TTC549 (cell line): ENCODE measurements around the gene KIAA0930.

Experiments
- FAIRE-seq: peaks from 2 replicates; lab custom pipeline; 2012; peaks lifted over from hg19 to GRCh38; lab: Jason Lieb, UNC

KIAA0930 gene

DNA sequence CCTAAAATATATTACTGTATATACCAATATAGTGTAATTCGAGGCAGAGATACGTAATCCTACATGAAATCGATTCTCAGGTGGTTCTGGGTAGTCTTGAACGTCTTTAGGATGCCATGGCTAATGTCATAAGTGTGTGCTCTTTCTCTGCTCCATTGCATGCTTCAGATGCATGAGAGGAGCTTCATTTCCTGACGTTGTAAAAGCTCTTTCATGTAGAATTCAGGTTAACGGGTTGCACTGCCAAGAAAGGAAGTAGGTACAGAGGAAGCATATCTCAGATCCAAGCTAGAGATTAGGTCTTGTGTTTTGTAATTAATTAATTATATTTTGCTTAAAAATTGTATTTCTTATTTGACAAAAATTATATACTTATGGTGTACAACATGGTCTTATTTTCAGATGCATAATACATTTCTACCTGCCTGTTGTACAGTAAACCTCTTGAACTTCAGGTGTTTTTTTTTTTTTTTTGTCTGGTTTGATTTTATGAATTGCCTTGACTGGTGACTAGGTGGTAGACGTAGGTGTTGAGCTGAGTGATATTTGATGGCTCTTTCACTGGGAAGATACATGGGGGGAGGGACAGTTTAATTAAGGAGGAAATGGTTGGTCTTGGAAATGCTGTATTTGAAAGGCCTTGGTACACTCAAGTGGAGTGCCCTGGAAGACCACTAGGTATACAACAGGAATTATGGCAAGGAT lies 67.7 kb downstream of the KIAA0930 start:
- FAIRE-seq = no peak

DNA sequence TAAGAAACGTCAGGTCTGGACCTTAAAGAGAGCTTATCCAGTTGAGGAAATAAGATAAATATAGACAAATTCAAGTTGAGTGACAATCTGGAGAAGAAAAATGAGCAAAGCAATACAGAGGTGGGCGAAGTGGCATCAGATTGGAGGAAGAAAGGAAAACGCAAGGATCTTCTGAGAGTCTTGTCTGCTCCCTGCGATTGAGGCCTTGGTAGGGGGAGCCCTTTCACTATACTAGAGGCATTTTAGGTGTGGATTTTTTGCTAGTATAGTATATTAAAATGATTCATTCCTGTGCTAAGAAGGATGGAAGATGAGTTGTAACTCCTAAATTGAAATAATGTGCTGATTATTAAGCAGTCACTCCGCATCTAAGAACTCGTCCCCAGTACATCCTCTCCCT lies 68.9 kb downstream of the KIAA0930 start:
- FAIRE-seq = no peak

DNA sequence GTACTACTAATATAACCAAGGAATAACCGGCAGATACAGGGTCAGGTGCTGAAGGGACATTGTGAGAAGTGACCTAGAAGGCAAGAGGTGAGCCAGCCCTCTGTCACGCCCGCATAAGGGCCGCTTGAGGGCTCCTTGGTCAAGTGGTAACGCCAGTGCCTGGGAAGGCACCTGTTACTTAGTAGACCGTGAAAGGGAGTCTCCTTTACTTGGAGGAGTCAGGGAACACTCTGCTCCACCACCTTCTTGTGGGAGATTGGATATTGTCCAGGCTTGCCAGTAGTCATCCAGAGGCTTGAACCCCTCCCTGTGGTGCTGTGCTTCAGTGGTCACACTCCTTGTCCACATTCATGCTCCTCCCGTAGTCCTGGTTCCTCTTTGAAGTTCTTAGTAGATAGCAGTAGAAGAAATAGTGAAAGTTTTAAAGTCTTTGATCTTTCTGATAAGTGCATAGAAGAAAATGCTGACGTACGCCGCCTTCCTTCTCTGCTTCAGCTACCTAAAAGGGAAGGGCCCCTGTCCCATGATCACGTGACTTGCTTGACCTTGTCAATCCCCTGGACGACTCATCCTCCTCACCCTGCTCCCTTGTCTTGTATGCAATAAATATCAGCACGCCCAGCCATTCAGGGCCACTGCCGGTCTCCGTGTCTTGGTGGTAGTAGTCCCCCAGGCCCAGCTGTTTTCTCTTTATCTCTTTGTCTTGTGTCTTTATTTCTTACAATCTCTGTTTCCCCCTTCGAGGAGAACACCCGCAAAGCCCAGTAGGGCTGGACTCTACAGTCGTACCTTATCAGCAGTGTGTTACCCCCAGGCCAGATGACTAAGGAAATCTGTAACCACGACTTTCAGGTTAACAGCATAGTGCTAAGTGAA lies 70.9 kb downstream of the KIAA0930 start:
- FAIRE-seq = no peak

DNA sequence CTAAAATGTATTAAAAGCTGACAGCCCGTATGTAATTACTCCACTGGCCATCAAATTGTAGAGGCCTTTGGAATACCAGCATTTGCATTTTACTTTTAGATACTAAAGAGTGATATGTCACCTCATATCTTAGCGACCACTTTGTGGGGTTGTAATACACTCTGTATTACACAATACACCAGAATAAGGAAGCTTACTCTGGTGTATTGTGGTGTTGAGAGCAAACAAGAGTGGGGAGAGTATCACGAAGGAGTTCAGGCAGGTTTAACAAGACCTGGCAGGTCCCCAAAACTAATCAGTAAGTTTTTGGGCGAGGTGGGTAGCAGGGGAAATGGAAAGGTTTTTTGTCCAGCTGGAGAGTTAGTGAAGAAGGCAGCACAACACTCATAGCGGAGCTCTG lies 73.8 kb downstream of the KIAA0930 start:
- FAIRE-seq = no peak

DNA sequence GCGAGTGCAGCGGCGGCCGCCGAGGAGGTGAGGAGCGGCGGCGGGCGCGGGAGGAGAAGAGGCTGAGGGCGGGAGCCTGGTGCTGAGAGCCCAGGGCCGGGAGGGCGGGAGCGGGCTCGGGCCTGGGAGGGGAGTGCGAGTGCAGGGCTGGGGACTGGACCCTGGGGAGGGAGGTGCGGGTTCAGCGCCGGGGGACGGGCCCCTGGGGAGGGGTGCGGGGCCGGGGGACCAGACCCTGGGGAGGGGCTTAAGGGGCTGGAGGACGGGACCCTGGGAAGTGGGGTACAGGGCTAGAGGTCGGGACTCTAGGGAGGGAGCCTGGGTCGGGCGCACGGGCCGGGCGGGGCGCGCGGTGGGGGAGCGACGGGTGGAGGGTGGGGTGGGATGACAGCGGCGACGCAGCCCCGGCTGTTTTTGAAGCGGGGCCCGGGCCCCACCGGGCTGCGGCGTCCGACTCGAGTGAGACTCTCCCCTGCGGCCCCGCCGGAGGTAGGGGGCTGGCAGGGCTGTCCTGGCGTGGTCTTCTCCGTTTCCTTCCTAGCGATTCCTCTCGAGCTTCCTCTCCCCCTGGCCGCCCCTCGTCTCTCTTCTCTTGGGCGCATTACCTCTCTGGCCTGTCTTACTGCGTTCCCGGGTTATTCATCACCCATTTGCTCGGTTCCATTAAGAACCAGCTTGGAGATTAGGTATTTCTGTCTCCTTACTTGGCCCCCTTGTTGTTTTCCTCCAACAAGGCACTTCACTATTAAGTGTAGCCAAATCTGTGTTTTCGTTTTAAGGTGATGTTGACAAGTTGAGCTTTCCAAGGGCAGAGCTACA lies 76.2 kb downstream of the KIAA0930 start:
- FAIRE-seq = no peak

DNA sequence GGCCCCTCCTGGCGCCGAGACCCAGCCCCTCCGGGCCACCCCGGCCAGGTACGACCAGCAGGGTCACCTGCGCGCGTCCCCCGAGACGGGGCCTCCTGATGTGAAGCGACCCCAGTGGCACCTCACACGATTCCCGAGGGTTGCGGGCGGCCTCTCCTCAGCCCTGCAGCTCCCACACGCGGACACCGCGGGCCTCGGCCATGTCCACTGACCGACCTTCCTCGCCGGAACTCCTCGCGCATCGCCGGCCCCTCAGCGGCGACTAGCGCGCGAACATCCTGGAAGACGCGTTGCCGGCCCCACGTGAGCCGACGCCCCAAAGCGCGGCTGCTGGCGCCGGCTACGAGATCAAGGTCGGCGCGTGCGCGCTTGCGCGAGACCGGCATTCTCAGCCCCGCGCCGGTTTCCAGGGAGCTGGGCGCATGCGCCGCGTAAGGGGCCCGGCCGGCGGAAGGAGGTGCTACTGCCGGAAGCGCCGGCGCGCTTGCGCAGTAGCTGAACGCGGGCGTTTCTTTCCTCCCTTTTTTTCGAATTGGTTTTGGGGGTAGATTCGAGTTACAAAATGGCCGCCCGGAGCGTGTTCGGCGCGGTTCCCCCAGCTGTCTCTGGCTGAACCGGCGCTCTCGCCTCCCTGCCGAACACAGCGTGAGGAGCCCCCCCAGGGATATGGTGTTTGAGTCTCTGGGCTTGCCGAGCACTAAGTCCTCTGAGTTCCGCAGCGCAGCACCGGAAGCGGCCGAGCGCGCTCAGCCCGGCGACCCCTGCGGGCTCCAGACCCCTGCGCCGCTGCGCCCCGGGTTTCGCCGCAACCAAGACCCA lies 77.0 kb downstream of the KIAA0930 start, which contains the start of gene NUP50:
TSS of gene NUP50 (plus strand) at position 475 of the 819 bp plus-strand sequence. CDS start 4,253 bp downstream, outside the sequence.
- peak; percentile 65 for FAIRE-seq

DNA sequence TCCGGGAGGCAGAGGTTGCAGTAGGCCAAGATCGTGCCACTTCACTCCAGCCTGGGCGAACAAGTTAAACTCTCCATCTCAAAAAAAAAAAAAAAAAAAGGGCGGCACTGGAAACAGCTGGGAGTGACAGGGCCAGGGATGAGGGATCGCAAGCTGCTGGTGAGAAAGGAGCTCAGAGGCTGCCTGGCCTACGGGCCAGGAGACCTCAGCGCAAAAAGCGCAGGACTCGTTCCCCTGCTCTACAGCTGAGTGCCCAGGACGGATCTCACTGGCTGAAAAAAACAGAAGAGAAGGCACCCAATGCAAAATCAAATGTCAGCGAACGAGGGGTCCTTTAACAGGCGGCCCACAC lies 77.6 kb downstream of the KIAA0930 start:
- FAIRE-seq = no peak

DNA sequence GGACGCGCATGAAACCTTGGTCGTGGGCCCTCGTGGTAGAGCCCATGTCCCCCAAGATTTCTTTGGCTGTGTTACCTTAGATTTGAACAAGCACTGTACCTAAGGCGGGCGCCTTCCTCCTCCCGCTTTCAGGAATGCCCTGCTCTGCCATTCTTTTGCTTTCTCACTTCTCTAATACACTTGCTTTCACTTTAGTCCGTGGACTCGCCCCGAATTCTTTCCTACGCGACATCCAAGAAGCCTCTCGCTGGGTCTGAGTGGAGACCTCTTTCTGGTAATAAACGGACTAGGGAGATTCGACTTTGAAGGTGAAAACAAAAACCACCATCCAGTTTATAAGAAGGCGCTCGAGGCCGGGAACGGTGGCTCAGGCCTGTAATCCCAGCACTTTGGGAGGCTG lies 78.2 kb downstream of the KIAA0930 start:
- FAIRE-seq = no peak

DNA sequence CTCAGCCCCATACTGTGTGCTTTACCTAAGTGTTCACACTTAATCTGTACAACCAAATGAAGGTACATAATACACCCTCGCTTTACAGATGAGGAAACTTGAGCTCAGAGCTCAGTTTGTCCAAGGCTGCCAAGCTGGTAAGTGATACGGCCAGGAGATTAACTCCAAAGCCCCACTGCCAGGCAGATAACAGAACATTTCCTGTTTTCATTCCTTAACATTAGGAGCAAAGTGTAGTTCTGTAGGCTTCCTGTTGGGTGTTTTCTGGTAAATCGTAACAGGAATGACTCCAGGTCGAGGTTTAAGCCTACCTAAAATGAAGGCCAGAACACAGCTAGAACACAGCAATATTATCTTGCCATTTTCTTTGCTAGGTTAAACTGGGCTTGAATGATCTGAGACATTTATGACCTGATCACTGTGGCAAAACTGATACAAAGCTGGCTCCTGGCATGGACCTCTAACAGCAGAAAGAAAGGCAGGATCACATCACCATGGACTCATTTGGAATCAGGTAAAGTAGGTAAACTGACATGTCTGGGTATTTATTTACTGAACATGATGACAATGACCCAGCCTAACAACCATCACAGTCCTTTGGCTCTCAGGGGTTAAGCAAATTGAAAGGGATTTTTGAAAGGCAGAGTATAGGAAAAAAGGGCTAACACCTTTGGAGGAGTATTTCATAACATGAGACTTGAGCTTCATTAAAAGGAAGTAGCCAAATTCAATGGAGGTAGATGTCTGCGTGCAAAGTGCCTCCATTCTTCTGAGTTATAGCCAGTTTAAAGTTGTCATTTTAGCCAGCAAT lies 80.8 kb downstream of the KIAA0930 start:
- FAIRE-seq = no peak

DNA sequence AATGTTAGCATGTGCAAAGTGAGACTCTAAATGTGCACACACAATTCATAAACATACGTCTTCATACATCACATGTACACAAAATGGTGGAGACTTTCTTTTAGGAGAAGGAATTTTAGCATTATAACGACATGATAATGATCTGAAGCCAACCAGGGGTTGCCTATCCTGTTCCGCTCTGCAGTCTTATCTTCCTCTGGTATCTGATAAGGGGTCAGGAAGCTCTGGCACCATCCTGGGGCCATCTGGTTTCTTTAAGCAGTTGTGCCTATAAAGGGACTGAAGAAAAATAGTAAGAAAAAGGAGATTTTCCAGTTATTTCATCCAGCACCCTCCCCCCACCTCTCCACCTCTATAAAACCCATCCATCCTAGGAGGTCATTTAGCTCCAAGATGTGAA lies 82.8 kb downstream of the KIAA0930 start:
- no peak for FAIRE-seq

DNA sequence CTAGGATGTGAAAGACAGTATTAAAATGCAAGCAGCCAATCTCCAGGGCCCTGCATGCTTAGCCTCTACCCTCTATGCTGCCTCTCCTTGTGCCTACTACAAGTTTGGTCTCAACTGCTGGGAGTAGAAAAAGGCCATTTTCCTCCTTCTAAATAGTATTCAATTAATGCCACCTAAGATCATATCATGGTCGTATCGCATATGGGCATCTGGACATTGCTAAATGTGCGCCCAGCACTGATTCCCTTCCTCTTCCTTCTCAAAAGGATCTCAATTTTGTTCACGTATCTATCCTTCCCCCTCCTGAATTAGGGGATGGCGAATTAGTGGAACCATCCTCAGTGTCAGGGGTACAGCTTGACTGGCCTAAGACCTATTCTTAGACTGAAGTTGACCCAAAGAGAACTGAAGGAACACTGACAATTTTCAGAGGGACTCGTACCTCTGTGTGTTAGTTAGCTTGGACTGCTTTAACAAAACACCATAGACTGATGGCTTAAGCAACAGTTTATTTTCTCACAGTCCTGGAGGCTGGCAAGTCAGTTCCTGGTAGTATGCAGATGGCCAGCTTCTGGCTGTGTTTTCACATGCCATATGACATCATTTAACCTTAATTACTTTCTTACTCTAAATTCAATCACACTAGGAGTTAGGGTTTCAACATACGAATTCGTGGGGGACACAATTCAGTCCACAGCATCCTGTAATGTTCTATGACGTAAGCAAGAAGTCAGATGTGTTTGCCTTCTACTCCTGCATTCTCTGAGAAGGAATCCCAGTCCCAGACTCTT lies 85.4 kb downstream of the KIAA0930 start:
- no peak for FAIRE-seq

DNA sequence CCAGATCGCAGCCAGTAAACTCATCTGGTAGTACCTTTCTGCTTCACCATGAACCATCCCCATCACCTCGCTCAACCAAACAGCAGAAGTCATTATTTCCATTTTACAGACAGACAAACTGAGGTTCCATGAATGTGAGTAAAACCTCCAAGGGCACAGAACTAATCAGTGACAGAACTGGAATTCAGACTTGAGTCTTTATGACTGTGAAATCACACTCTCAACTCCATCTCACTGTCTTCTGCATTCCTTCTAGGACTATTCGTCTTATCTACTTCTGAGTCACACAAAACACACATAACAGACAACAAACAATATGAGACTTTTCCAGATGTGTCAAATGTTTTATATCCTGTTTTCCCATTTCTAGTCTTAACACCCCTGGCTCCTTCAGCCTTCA lies 86.3 kb downstream of the KIAA0930 start:
- FAIRE-seq = no peak

DNA sequence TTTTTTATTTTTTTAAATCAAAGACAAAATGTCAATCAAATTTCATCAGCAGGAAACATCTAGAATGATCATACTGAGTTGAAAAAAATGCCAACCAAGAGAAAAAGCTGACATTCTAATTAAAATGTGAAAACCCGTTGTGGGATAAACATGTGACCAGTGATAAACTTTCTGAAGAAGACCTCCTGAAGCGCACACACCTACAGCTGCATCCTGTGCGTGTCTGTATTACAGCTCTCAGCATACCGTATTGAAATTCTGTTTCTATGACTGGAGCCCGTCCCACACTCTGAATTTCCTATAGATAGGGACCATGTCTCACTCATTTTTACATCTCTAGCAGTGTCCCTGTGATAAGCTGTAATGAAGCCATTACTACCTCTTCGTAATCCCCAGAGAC lies 89.2 kb downstream of the KIAA0930 start:
- FAIRE-seq = no peak

DNA sequence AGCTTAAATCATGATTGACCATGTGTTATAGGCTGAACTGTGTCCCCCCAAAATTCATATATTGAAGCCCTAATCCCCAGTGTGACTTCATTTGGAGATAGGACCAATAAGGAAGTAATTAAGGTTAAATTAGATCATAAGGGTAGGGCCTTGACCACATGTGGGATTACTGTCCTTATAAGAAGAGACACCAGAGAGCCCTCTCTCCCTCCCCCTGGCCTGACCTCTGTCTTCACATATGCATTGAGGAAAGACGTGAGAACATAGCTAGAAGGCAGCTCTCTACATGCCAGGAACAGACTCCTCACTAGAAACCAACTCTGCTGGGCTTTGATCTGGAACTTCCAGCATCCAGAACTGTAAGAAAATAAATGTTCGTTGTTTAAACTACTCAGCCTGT lies 90.6 kb downstream of the KIAA0930 start:
- no peak for FAIRE-seq

DNA sequence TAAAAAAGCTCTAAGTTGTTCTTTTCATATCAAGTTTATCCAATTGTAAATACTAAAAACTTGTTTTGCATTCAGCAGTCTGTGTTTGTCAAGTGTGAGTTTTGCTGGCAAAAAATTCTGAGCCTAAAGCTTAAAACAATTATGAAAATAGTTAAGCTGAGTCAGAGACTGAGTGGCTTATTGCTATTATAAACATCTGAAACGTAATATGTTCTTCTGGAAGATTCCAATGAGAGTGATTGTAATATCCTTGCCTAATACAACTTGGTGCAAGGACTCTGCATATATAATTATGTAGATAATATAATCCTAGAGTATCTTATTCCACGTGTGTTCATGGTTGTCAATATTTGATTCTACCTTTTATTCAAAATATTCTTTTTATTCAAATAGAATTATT lies 91.0 kb downstream of the KIAA0930 start:
- FAIRE-seq = no peak

DNA sequence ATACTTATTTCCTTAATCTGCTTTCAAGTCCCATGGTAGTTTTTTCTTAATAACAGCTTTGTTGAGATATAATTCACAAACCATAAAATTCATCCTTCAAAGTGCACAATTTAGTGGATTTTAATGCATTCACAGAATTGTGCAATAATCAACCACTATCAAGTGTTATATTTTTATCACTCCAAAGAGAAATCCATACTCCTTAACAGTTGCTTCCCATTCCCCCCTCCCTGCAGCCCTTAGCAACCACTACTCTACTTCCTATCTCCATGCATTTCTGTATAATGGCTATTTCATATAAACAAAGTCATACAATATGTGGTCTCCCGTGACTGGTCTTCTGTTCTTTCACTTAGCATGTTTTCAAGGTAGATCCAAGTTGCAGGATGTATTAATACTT lies 95.8 kb downstream of the KIAA0930 start:
- no peak for FAIRE-seq

DNA sequence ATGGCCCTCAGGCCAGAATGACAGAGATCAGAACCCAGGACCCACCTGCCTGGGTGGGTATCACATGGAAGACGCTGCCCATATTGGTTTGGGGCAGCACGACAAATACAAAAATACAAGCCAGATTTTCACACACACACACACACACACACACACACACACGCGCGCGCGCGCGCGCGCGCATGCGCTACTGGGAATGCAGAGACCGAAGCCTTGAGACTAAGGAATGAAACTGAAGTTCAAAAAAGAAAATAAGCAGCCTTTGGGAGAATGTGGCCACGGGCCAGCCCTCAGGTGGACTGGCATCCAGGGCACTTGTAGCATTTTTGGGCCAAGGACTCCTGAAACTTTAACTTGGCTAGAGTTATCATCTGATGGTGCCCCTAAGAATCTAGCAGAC lies 98.3 kb downstream of the KIAA0930 start:
- no peak for FAIRE-seq
